PC-3 (cell line): Measurements from ENCODE around the gene LMX1A.

Experiments used
- EZH2 ChIP-seq: fragments of 300-600 bp; sonication (generic); IDR thresholded peaks from one replicate; pipeline ENCODE4 v1.6.1; 2017; ENCODE audit warnings: antibody characterized with exemption, mild to moderate bottlenecking, low read length; ENCODE audit not compliant: unreplicated experiment
- TF ChIP-seq, protein P1 (sequence below): fragments of 300-600 bp; sonication (generic); conservative IDR thresholded peaks from 2 replicates; pipeline ENCODE4 v1.5.1; 2017; ENCODE audit warnings: antibody characterized with exemption, low read depth, mild to moderate bottlenecking, low read length

DNA sequence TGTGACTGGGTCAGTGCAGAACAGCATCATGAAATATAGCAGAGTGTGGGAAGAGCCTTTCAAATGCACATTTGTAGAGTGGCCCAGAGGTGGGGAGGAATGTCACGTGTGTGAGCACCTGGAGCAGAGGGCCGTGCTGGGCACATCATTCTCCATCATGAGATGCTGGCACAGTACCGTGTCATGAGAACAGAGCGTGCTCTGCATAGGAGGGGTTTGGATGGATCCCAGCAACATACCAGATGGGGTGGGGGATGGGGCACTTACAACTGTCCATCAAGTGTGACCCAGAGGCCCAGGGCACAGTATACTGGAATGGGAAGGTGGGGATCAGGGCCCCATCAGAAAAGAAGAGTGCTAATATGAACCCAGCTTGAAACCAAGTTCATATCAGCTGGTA, 182.0 kb downstream of the LMX1A start:
- TF ChIP-seq, protein P1, sequence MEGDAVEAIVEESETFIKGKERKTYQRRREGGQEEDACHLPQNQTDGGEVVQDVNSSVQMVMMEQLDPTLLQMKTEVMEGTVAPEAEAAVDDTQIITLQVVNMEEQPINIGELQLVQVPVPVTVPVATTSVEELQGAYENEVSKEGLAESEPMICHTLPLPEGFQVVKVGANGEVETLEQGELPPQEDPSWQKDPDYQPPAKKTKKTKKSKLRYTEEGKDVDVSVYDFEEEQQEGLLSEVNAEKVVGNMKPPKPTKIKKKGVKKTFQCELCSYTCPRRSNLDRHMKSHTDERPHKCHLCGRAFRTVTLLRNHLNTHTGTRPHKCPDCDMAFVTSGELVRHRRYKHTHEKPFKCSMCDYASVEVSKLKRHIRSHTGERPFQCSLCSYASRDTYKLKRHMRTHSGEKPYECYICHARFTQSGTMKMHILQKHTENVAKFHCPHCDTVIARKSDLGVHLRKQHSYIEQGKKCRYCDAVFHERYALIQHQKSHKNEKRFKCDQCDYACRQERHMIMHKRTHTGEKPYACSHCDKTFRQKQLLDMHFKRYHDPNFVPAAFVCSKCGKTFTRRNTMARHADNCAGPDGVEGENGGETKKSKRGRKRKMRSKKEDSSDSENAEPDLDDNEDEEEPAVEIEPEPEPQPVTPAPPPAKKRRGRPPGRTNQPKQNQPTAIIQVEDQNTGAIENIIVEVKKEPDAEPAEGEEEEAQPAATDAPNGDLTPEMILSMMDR, result no peak
- TF ChIP-seq EZH2, result no peak
